Upper lobe of left lung (tissue), 6 donors: Measurements from ENCODE around the gene ZXDC. TPM values are rescaled to one million over a fixed set of nuclear protein-coding genes. Genes with fewer than 3 reads are reported as not detected.

Source experiments
- ATAC-seq, 2 donors: fragments of 200-7000 bp; cut with Tn5 transposase; one replicate each; pipeline ENCODE4 v1.9.1; 2022; ENCODE audit warnings: mild to moderate bottlenecking in 2 of 2, moderate library complexity in 2 of 2; ENCODE audit not compliant: low FRiP score in 2 of 2
- DNase-seq, 2 donors: peaks; one replicate each; pipeline ENCODE4 v3.0.0-alpha.2; 2019 to 2020
- H3K27ac ChIP-seq, 4 donors: fragments of 200-600 bp; sonication (generic); one replicate each; pipeline ENCODE4 v1.5.1; 2016 to 2019
- H3K27me3 ChIP-seq, 4 donors: fragments of 200-600 bp; sonication (generic); one replicate each; pipeline ENCODE4 v1.5.1; 2017 to 2019
- H3K36me3 ChIP-seq, 4 donors: fragments of 200-600 bp; sonication (generic); one replicate each; pipeline ENCODE4 v1.5.1; 2016 to 2019
- H3K4me1 ChIP-seq, 4 donors: fragments of 200-600 bp; sonication (generic); one replicate each; pipeline ENCODE4 v1.5.1; 2018 to 2019
- H3K4me3 ChIP-seq, 4 donors: fragments of 200-600 bp; sonication (generic); one replicate each; pipeline ENCODE4 v1.5.1; 2017 to 2019; ENCODE audit warnings: mild to moderate bottlenecking in 2 of 4, moderate library complexity in 1 of 4
- H3K9me3 ChIP-seq, 4 donors: fragments of 200-600 bp; sonication (generic); one replicate each; pipeline ENCODE4 v1.5.1; 2018 to 2019
- EP300 ChIP-seq, 4 donors: sonication (generic); formaldehyde crosslinking; IDR thresholded peaks; one replicate each; pipeline ENCODE4 v1.5.1; 2017; ENCODE audit warnings: antibody characterized with exemption in 4 of 4, control low read depth in 2 of 4
- POLR2A ChIP-seq, 4 donors: fragments of 450-650 bp; IDR thresholded peaks; one replicate each; pipeline ENCODE4 v1.5.1; 2016 to 2017; ENCODE audit warnings: antibody characterized with exemption in 4 of 4, mild to moderate bottlenecking in 2 of 4
- POLR2AphosphoS5 ChIP-seq, 2 donors: sonication (generic); formaldehyde crosslinking; IDR thresholded peaks; one replicate each; pipeline ENCODE4 v1.5.1; 2017; ENCODE audit warnings: antibody characterized with exemption in 2 of 2
- WGBS, 2 donors: methylation state at CpG; one replicate each; pipeline ENCODE4 v1.1.5; 2017 to 2018; 5-methylcytosine and 5-hydroxymethylcytosine counted together
- total RNA-seq, 6 donors: library from RNA; depleted of rRNA in 4 of 6; stranded (reverse); fragments of >200 nt in 4 of 6; gene quantifications; one replicate each; pipeline versions ENCODE4 v1.1.0 to v1.2.1, GENCODE V29; 2016 to 2021
- TF ChIP-seq, protein P1 (sequence below), 6 experiments: fragments of 450-650 bp in 4 of 6; fragments of 200-600 bp in 2 of 6; sonication (generic) in 2 of 6; IDR thresholded peaks; one replicate each; pipeline ENCODE4 v1.5.1; 2016 to 2019; ENCODE audit warnings: antibody characterized with exemption in 6 of 6
- donor health status: DM: no; HTN: no; CAD: no; lungs with moderate emphysema.
- donor health status: DM: no; HTN: yes; CAD: no; lungs with severe emphysema.

Gene ZXDC
- total RNA-seq, 6 donors from 2014 or later = 35.9 to 112 (median 53.5) TPM

DNA sequence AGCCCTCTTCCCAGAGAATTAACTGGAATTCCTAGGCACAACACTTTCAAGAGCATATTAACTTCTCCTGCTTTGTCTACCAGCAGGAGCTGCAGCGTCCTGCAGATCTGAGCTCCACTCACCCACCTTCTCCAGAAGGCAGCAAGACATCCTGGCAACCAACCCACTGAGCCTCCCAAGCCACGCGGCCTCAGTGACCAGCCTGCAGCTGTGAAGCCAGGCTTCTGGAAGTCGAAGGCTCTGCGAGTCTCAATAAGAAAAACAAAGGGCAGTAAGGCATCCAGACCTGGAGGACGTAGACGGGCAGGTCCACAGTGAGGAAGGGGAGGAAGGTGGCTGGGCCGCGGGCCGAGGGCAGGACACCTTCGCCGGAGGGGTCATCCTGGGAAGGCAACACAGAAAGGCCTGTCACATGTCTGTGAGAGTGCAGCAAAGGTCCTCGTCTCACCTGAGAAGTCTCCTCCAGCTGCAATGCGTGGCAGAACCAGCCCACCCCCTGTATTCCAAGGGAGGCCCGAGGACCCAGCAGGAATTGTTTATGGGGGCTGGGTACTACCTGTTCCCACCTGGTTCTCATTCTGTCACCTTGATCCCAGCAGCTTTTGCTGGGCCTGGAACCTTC is 36.2 kb downstream of the ZXDC start:
- Histone ChIP-seq H3K36me3 (peaks cover 15 to 73% (median 53%) of the 10 kb centered on the region in 4 donors), H3K27ac (no peak overlapping the region), H3K27me3 (no peaks in the 10 kb centered on the region), H3K4me3 (no peak overlapping the region), H3K4me1 (no peaks in the 10 kb centered on the region), H3K9me3 (no peaks in the 10 kb centered on the region)
- TF ChIP-seq POLR2AphosphoS5 (IDR thresholded peaks at IDR 0.05) (no peak), EP300 (IDR thresholded peaks at IDR 0.05) (no peak), POLR2A (IDR thresholded peaks at IDR 0.05) (no peak)
- TF ChIP-seq, protein P1, sequence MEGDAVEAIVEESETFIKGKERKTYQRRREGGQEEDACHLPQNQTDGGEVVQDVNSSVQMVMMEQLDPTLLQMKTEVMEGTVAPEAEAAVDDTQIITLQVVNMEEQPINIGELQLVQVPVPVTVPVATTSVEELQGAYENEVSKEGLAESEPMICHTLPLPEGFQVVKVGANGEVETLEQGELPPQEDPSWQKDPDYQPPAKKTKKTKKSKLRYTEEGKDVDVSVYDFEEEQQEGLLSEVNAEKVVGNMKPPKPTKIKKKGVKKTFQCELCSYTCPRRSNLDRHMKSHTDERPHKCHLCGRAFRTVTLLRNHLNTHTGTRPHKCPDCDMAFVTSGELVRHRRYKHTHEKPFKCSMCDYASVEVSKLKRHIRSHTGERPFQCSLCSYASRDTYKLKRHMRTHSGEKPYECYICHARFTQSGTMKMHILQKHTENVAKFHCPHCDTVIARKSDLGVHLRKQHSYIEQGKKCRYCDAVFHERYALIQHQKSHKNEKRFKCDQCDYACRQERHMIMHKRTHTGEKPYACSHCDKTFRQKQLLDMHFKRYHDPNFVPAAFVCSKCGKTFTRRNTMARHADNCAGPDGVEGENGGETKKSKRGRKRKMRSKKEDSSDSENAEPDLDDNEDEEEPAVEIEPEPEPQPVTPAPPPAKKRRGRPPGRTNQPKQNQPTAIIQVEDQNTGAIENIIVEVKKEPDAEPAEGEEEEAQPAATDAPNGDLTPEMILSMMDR (IDR thresholded peaks at IDR 0.05) = no peak
- ATAC-seq (no peak), DNase-seq (peak in 1 of 2 donors; percentile 46)
- 89 to 94% methylated on average over 12 to 15 of the region's 15 CpGs for WGBS, 2 donors

DNA sequence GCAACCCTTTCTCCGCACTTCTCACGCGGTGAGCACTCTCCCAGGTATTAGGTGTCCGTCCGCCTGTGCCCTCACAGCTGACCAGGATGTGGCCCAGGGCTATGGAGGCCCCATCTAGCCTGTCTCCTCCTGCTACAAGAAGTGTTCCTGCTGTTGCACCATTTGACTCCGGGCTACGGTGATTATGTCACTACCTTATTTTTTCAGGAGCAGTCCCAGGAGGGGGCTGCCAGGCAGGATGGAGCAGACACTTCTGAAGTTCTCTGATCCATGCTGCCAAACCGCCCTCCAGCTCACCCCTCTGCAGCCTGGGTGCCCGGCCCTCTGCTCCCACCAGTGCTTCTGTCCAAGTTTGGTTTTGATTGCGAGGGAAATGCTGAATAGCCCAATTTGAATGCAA is 36.9 kb downstream of the ZXDC start:
- no peaks in the 10 kb centered on the region for H3K4me1 ChIP-seq
- TF ChIP-seq POLR2AphosphoS5 (IDR thresholded peaks at IDR 0.05) (no peak), EP300 (IDR thresholded peaks at IDR 0.05) (no peak), POLR2A (IDR thresholded peaks at IDR 0.05) (no peak)
- TF ChIP-seq, protein P1 (IDR thresholded peaks at IDR 0.05) = no peak
- DNase-seq (no peak), ATAC-seq (no peak)
- no peak overlapping the region for H3K27ac ChIP-seq
- H3K36me3 ChIP-seq = peaks cover 15 to 75% (median 54%) of the 10 kb centered on the region in 4 donors
- no peaks in the 10 kb centered on the region for H3K9me3 ChIP-seq
- no peak overlapping the region for H3K4me3 ChIP-seq
- no peaks in the 10 kb centered on the region for H3K27me3 ChIP-seq
- WGBS, 2 donors = 90 to 95% methylated on average over 10 of the region's 10 CpGs

DNA sequence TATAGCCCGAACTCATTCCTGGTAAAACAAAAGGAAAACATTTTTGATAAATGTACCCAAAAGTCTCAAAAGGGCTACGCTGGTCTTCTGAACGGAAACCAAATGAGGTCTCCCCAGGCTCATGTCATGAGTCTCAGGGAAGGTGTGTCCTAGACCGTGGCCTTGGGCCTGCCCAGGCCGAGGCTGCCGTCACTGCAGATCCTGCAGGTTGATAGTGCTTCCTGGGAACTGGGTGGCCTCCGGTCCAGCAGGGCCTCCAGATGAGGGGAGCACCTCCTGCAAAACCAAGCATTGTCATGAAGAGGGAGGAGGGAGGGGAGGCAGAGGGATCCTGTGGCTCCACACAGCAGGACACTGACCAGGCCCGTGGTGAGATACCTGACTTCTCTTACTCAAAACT is 37.5 kb downstream of the ZXDC start:
- Histone ChIP-seq H3K36me3 (peaks cover 15 to 80% (median 58%) of the 10 kb centered on the region in 4 donors), H3K4me1 (no peaks in the 10 kb centered on the region), H3K9me3 (no peaks in the 10 kb centered on the region), H3K4me3 (no peak overlapping the region), H3K27ac (no peak overlapping the region), H3K27me3 (no peaks in the 10 kb centered on the region)
- 90 to 99% methylated on average over 8 of the region's 8 CpGs for WGBS, 2 donors
- no peak for ATAC-seq
- no peak for DNase-seq
- TF ChIP-seq EP300 (IDR thresholded peaks at IDR 0.05) (no peak), POLR2AphosphoS5 (IDR thresholded peaks at IDR 0.05) (no peak), POLR2A (IDR thresholded peaks at IDR 0.05) (no peak)
- TF ChIP-seq, protein P1 (IDR thresholded peaks at IDR 0.05) = no peak

DNA sequence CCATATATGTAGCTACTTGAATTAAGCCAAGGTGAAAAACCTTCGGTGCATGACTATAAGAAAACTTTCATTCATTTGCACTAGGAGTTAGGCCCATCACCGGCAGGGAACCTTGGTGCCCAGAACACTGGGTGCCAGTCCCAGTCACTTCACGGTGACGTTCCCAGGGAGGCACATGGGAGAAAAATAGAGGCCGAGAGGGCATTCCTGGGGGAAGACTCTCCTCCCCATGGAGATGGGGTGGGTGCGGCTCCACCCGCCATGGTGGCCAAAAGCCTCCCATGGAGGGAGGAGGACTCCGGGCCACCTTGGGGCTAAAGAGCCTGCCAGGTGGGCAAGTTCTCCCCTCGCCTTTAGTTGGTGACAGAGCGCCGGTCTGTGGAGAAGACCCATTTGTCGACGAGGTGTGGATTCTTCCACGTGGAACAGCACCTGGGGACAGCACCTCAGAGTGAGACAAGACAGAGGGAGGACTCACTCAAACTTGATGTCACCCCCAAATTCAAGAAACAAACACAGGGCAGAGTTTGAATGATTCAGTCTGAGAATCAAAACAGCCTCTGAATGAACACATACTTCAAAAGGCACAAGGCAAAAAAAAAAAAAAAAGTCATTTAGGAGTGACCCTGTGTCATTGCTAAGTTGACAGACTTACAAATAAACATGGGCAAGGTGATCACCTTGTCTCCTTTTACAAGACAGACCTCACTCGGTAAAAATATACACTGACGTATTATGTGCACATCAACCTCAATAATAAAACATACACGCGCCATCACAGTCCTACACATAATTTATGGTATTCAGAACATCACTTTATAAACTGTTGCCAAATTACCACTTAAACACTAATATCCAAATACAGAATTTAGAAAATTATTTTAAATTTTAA is 38.6 kb downstream of the ZXDC start:
- WGBS, 2 donors = 93 to 95% methylated on average over 14 to 18 of the region's 18 CpGs
- no peak for TF ChIP-seq POLR2A (IDR thresholded peaks at IDR 0.05)
- no peak for TF ChIP-seq POLR2AphosphoS5 (IDR thresholded peaks at IDR 0.05)
- TF ChIP-seq EP300 (IDR thresholded peaks at IDR 0.05) = no peak
- TF ChIP-seq, protein P1 (IDR thresholded peaks at IDR 0.05) = no peak
- no peak for DNase-seq
- no peak for ATAC-seq
- H3K4me1 ChIP-seq = no peaks in the 10 kb centered on the region
- H3K27ac ChIP-seq = no peak overlapping the region
- H3K4me3 ChIP-seq = no peak overlapping the region
- H3K36me3 ChIP-seq = peaks cover 15 to 80% (median 58%) of the 10 kb centered on the region in 4 donors
- H3K27me3 ChIP-seq = no peaks in the 10 kb centered on the region
- H3K9me3 ChIP-seq = no peaks in the 10 kb centered on the region
